HG03432 (cell line): ENCODE measurements around the gene PROCA1.
A peak's percentile ranks its signal among the peaks of the same experiment; 100 is the strongest.
"Not testable (repeated sequence)": the region's sequence is repeated elsewhere in the genome, so short reads cannot be mapped to it uniquely, and the experiment has no call there.

ENCODE experiments used
- ATAC-seq: cut with Tn5 transposase; IDR thresholded peaks from one replicate; pipeline ENCODE4 v1.9.1; 2021; ENCODE audit warnings: mild to moderate bottlenecking, moderate library complexity; ENCODE audit not compliant: unreplicated experiment

PROCA1 gene

GRCh38 chr17:28744104-28744971, 32.6 kb upstream of the PROCA1 start:
- peak; percentile 28 for ATAC-seq

- peak; percentile 67 for ATAC-seq
Measured at GRCh38 chr17:28743243-28744103, 31.8 kb upstream of the PROCA1 start, which contains the start of gene TRAF4. Gene TRAF4, plus strand, starts transcription at chr17:28744011. Its CDS starts 102 bp downstream, at chr17:28744113.

DNA sequence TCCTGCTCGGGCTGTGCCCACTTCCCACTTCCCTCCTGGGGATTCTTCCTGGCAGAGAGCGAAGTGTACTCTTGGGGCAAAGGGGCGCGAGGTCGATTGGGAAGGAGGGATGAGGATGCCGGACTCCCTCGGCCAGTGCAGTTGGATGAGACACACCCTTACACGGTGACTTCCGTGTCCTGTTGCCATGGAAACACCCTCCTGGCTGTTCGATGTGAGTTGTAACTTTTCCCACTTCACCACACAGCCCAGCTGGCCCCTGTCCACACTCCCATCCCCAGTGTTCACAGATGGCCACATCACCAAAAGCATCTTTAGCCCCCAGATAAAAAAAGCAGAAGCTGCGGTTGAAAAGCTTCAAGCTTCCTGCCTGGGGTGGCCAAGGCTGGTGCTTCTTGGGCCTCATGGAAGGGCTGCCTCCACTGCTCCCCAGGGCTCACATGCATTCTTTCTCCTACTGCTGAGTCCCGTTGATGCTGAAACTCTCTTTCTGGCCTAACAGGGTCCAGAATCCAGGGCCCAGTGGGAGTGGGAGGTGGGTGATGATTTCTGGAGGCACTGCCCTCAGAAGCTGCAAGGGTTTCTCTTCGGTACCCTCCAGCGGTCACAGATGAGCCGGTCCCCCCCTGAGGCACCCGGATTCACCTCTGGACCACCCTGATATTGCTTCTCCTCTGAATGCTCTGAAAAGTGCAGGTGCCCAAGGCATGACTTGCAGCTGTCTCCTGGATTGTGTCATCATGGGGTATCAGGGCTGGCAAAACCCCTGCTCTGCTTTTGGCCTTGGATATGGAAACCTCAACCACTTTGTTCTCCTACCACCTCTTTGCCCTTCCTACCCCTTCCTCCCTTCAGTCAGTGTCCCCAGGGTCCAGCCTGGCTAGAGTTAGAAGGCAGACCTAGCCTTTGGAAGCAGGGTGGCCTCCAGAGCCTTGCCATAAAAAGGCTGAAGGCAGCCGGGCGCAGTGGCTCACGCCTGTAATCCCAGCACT, 30.0 kb upstream of the PROCA1 start:
- ATAC-seq, result no peak

GRCh38 chr17:28740406-28741357, 29.0 kb upstream of the PROCA1 start:
- no peak for ATAC-seq

- no peak for ATAC-seq
Measured at GRCh38 chr17:28738680-28739384, 27.1 kb upstream of the PROCA1 start.

DNA sequence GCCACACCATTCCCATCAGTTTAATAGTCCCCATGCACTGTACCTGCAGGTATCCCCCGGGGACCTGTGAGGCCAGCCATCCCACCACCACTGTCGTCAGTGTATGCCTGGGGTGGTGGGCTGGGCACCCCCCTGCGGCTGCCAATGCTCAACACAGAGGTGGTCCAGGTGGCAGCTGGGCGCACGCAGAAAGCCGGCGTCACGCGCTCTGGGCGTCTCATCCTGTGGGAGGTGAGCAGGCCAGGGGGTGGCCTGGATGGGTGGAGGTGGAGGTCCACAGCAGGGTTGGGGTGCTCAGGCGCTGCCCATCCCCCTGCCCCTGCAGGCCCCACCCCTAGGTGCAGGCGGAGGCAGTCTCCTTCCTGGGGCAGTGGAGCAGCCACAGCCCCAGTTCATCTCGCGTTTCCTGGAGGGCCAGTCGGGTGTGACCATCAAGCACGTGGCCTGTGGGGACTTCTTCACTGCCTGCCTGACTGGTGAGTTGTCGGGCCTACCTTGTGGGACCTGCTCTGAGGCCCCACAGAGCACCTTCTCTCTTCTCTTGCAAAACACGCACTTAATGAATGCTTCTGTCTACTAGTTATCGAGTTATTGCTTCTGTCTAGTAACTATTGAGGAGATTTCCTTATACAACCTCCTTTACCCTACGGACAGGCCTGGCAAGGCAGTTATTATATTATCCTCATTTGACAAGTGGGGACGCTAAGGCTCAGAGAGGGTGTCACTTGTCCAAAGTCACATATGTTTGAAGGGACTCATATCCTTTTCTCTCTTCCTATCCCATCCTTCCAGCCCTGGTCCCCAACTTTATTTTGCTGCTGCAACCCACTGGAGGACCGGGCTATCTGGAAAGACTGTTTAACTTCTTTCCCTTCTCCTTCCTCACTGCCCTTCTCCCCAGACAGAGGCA, 26.3 kb upstream of the PROCA1 start:
- ATAC-seq, result peak; percentile 63

GRCh38 chr17:28737316-28737715, 25.6 kb upstream of the PROCA1 start:
- ATAC-seq, result no peak

- ATAC-seq, result not testable (repeated sequence)
Measured at GRCh38 chr17:28735913-28736769, 24.5 kb upstream of the PROCA1 start.

- ATAC-seq, result no peak
Measured at GRCh38 chr17:28735242-28735722, 23.6 kb upstream of the PROCA1 start.

DNA sequence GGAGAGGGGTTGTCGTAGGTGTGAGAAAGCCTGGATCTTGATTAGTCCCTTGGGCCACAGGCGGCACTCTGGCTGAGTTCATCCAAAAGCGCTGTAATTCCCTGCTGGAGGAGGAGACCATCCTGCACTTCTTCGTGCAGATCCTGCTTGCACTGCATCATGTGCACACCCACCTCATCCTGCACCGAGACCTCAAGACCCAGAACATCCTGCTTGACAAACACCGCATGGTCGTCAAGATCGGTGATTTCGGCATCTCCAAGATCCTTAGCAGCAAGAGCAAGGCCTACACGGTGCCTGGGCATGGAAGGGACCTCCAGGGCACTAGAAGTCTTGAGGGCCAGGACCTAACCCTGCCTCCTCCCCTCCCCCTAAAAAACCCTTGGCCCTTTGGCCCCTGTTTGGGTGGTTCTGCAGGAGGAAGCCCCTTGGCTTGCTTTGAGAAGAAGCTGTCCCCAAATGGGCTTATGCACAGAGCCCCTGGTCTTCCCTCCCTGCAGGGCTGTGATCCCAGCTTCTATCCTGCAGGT, 23.1 kb upstream of the PROCA1 start:
- no peak for ATAC-seq

- ATAC-seq, result no peak
Measured at GRCh38 chr17:28733346-28733745, 21.7 kb upstream of the PROCA1 start.

- no peak for ATAC-seq
Measured at GRCh38 chr17:28729950-28730330, 18.3 kb upstream of the PROCA1 start.

DNA sequence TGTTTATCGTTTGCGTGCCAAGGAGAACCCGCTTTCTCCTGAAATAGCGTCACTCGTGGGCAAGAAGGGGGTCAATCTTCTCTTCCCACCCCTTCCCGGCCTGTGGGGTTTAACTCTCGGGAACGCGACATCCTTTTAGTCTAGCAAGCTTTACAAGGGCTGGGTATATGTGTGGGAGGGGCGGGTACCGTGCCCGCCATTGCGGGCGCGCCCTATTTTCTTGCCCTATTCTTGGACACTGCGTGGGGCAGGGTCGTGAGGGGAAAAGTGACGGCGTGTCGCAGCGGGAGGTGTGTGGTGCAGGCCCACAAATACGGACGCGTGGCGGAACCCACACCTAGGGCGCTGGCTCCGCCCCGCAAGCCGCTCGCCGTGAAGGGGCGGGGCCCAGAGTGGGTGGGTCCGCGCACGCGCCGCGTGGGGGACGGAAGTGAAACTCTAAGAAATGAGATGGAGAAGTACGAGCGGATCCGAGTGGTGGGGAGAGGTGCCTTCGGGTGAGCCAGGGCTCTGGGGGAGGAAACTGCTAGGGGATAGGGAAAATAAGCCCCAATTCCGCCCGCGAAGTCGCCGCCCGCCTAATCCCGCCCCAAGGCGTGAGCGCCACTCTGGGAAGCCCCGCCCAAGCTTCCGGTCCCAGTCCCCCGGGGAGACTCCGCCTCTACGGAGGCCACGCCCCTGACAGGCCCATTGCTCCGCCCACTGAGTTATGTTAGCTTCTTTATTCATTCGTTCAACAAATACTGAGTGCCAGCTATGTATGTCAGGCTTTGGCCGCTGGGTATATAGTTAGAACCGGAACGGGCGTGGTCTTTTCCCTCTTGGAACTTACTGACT, 16.9 kb upstream of the PROCA1 start, which contains the start of gene NEK8:
Gene NEK8 (plus strand): TSS at position 425 of the 837 bp plus-strand sequence. CDS start 26 bp downstream, at position 451.
- ATAC-seq, result peak; percentile 46

DNA sequence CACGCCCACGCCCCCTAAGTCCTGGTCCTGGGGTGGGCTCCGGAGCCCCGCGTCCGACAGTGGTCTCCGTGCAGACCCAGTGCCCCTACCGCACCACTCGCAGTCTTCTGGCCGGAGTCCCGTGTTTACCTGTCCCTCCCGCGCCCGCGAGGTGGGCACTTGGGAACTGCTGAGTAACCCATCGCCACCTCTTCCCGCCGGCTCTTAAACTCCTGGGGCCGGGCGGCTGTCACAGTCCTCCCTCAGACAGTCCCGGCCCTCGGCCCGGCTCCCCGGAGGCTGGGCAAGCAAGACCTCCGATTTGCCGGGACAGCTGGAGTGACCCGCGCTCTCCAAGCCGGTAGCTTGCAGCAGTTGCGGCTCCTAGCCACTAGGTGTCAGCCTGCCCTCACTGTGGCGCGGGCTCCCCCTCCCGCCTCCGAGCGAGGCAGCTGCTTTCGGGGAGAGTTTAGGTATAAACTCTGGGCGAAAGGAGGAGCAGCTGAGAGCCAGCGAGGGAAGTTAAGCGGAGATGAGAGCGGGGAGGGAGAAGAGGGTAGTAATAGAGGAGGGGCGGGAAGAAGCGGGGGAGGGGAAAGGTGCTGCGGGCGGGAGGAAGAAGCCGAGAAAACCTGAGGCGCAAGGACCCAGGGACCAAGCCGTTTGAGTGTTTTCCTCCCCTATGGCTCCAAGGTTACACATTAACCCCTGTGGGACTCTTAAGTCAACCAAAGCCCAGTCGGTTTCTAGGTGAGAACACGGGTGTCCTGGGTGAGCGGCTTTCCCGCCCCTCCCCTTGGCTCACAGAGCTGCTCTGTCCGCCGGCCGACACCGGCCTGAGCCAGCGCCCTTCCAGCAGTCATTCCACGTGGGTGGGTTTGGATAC, 15.2 kb upstream of the PROCA1 start:
- ATAC-seq, result peak; percentile 40
